Activated T-helper 17 cell treated with anti-CD3 and anti-CD28 coated beads, Interleukin-2, amount 50 U/mL, for 72 hours (primary cell): Measurements from ENCODE around the gene CCDC3. TPM values are rescaled to one million over a fixed set of nuclear protein-coding genes. Genes with fewer than 3 reads are reported as not detected.
A peak's percentile ranks its signal among the peaks of the same experiment; 100 is the strongest.

Experiments
- ATAC-seq: fragments of 150-1000 bp; cut with Tn5 transposase; replicated peaks from 2 replicates; pipeline ENCODE4 v1.10.0; 2021; ENCODE audit warnings: mild to moderate bottlenecking, moderate library complexity
- H3K27ac Mint-ChIP-seq: one replicate; pipeline ENCODE4 v1.8.0; 2022; ENCODE audit warnings: mixed read lengths
- H3K27me3 Mint-ChIP-seq: one replicate; pipeline ENCODE4 v1.8.0; 2022; ENCODE audit warnings: mixed read lengths
- H3K36me3 Mint-ChIP-seq: one replicate; pipeline ENCODE4 v1.8.0; 2022; ENCODE audit warnings: low read depth, mild to moderate bottlenecking, mixed read lengths
- H3K4me1 Mint-ChIP-seq: one replicate; pipeline ENCODE4 v1.8.0; 2022; ENCODE audit warnings: mixed read lengths
- H3K4me3 Mint-ChIP-seq: one replicate; pipeline ENCODE4 v1.8.0; 2022; ENCODE audit warnings: mild to moderate bottlenecking, mixed read lengths
- H3K9me3 Mint-ChIP-seq: one replicate; pipeline ENCODE4 v1.8.0; 2022; ENCODE audit warnings: mixed read lengths
- total RNA-seq, 2 donors: library from RNA; stranded (reverse); gene quantifications; one replicate each; pipeline ENCODE4 v1.2.3, GENCODE V29; 2022

The CCDC3 gene
- total RNA-seq, 2 donors from 2014 or later = 0.26 to 2.5 TPM

GRCh38 chr10:12980713-12981306 is 20.7 kb downstream of the CCDC3 start:
- Mint-ChIP-seq H3K4me3 (no peak overlapping the region), H3K36me3 (no peaks in the 10 kb centered on the region), H3K4me1 (no peaks in the 10 kb centered on the region), H3K9me3 (no peaks in the 10 kb centered on the region), H3K27me3 (peaks cover 30% of the 10 kb centered on the region), H3K27ac (no peak overlapping the region)
- no peak for ATAC-seq

GRCh38 chr10:12980102-12980661 is 21.3 kb downstream of the CCDC3 start:
- Mint-ChIP-seq H3K4me1 (no peaks in the 10 kb centered on the region), H3K36me3 (no peaks in the 10 kb centered on the region), H3K9me3 (no peaks in the 10 kb centered on the region), H3K27me3 (peaks cover 32% of the 10 kb centered on the region), H3K4me3 (no peak overlapping the region), H3K27ac (no peak overlapping the region)
- no peak for ATAC-seq

DNA sequence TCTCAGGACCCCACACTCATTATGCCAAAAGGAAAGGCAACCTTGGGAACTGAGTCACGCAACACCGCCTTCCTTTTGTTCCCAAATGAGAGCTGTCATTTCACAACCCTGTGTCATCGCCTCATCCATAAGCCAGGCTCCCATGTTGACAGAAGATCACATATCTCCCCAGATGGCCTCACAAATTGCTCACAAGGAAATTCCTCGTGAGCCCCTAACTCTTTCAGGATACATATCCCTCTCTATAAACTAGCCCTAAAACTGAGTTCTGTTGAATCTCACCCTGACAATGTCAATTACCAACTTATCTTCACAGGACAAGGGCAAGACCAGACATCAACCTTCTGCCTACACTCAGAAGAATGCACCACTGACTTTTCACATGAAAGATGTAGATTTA is 22.6 kb downstream of the CCDC3 start:
- Mint-ChIP-seq H3K4me3 (no peak overlapping the region), H3K9me3 (no peaks in the 10 kb centered on the region), H3K27ac (no peak overlapping the region), H3K4me1 (no peaks in the 10 kb centered on the region), H3K36me3 (no peaks in the 10 kb centered on the region), H3K27me3 (peaks cover 34% of the 10 kb centered on the region)
- no peak for ATAC-seq

DNA sequence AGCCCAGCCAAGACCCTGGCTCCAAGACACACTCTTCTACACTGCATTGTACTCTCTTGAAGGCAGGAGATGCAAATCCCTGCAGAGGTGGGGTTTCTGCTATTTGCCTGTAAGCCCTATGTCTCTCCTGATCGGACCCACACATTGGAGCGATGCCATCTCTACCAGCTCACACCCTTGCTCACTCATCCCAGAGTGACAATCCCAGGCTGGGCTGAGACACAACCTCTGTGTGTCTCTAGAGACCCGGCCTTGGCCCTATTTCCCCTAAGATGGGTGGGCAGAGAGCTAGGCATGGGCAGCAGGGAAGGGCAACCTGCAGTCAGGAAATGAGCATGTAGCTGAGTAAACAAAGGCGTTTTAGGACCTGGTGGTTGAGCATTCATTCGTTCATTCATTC is 25.6 kb downstream of the CCDC3 start:
- no peak overlapping the region for H3K4me3 Mint-ChIP-seq
- no peaks in the 10 kb centered on the region for H3K4me1 Mint-ChIP-seq
- H3K9me3 Mint-ChIP-seq = no peaks in the 10 kb centered on the region
- peaks cover 40% of the 10 kb centered on the region for H3K27me3 Mint-ChIP-seq
- H3K27ac Mint-ChIP-seq = no peak overlapping the region
- ATAC-seq = no peak
- no peaks in the 10 kb centered on the region for H3K36me3 Mint-ChIP-seq

GRCh38 chr10:12975266-12975665 is 26.2 kb downstream of the CCDC3 start:
- ATAC-seq = no peak
- H3K9me3 Mint-ChIP-seq = no peaks in the 10 kb centered on the region
- H3K36me3 Mint-ChIP-seq = no peaks in the 10 kb centered on the region
- peaks cover 35% of the 10 kb centered on the region for H3K27me3 Mint-ChIP-seq
- no peaks in the 10 kb centered on the region for H3K4me1 Mint-ChIP-seq
- H3K27ac Mint-ChIP-seq = no peak overlapping the region
- no peak overlapping the region for H3K4me3 Mint-ChIP-seq

GRCh38 chr10:12974491-12975199 is 26.9 kb downstream of the CCDC3 start:
- H3K27ac Mint-ChIP-seq = no peak overlapping the region
- H3K9me3 Mint-ChIP-seq = no peaks in the 10 kb centered on the region
- no peaks in the 10 kb centered on the region for H3K36me3 Mint-ChIP-seq
- H3K27me3 Mint-ChIP-seq = peaks cover 36% of the 10 kb centered on the region
- no peaks in the 10 kb centered on the region for H3K4me1 Mint-ChIP-seq
- ATAC-seq = no peak
- H3K4me3 Mint-ChIP-seq = no peak overlapping the region

DNA sequence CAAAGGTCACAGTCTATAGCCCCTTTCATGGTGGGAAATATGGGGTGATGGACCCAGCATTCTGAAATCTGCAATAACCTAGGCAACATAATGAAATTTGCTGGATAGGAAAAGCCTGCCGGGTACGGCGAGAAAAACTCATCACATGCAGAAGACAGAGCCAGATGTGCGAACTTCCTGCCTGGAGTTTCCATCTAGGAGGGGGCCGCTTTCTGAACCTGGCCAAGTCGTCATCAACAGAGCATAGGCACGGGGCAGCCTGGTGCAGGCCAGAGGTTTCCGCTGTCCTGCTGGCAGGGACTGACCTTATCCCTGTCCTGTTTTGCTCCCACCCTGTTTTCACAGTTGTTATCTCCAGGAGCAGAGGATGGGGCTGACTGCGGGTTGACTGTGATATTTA is 27.4 kb downstream of the CCDC3 start:
- Mint-ChIP-seq H3K9me3 (no peaks in the 10 kb centered on the region), H3K27me3 (peaks cover 34% of the 10 kb centered on the region), H3K4me1 (no peaks in the 10 kb centered on the region), H3K4me3 (no peak overlapping the region), H3K27ac (no peak overlapping the region), H3K36me3 (no peaks in the 10 kb centered on the region)
- no peak for ATAC-seq

GRCh38 chr10:12973149-12973718 is 28.3 kb downstream of the CCDC3 start:
- no peaks in the 10 kb centered on the region for H3K4me1 Mint-ChIP-seq
- no peaks in the 10 kb centered on the region for H3K9me3 Mint-ChIP-seq
- no peaks in the 10 kb centered on the region for H3K36me3 Mint-ChIP-seq
- H3K27me3 Mint-ChIP-seq = peaks cover 34% of the 10 kb centered on the region
- H3K4me3 Mint-ChIP-seq = no peak overlapping the region
- no peak overlapping the region for H3K27ac Mint-ChIP-seq
- no peak for ATAC-seq

DNA sequence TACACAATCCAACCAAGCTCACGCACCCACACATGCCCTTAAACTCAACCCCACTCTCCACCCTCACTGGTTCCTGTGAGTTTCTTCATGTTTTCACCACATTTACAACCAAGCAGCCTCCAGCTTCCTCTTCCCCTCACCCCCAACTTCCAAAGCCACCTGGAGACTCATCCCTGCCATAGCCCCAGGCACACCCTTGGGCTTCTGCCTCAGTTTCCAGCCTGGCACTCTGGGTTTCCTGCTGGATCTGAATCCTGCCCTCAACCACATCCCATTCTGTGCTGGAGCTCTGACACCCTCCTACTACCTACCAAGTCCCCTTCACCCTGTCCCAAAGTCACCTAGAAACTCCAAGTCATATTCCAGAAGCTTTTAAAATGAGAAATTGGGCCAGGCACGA is 29.4 kb downstream of the CCDC3 start:
- H3K4me1 Mint-ChIP-seq = no peaks in the 10 kb centered on the region
- H3K27me3 Mint-ChIP-seq = peaks cover 35% of the 10 kb centered on the region
- no peak overlapping the region for H3K27ac Mint-ChIP-seq
- no peak for ATAC-seq
- H3K9me3 Mint-ChIP-seq = peaks cover 5% of the 10 kb centered on the region
- H3K4me3 Mint-ChIP-seq = no peak overlapping the region
- H3K36me3 Mint-ChIP-seq = no peaks in the 10 kb centered on the region

GRCh38 chr10:12971001-12971788 is 30.3 kb downstream of the CCDC3 start:
- H3K4me1 Mint-ChIP-seq = no peaks in the 10 kb centered on the region
- H3K27ac Mint-ChIP-seq = no peak overlapping the region
- H3K4me3 Mint-ChIP-seq = no peak overlapping the region
- H3K36me3 Mint-ChIP-seq = no peaks in the 10 kb centered on the region
- H3K9me3 Mint-ChIP-seq = peaks cover 10% of the 10 kb centered on the region
- peaks cover 34% of the 10 kb centered on the region for H3K27me3 Mint-ChIP-seq
- no peak for ATAC-seq

DNA sequence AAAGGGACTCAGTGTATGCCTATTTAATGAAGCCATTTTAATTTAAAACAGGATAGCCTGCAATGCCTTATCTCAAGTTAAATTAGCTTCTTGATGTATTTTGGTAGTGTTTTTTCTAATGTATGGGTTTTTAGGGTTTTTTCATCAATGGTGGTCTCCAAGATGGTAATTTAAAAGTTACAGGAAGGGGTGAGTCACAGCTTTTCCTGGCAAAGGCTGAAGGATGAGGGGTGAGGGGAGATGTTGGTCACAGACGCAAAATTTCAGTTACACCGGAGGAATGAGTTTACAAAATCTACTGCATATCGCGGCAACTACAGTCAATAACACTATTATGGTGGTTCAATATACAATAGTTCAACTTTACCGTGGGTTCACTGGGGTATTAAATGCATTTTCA is 31.6 kb downstream of the CCDC3 start:
- H3K9me3 Mint-ChIP-seq = peaks cover 10% of the 10 kb centered on the region
- ATAC-seq = no peak
- H3K4me1 Mint-ChIP-seq = no peaks in the 10 kb centered on the region
- H3K27me3 Mint-ChIP-seq = peaks cover 31% of the 10 kb centered on the region
- no peak overlapping the region for H3K27ac Mint-ChIP-seq
- no peaks in the 10 kb centered on the region for H3K36me3 Mint-ChIP-seq
- no peak overlapping the region for H3K4me3 Mint-ChIP-seq

DNA sequence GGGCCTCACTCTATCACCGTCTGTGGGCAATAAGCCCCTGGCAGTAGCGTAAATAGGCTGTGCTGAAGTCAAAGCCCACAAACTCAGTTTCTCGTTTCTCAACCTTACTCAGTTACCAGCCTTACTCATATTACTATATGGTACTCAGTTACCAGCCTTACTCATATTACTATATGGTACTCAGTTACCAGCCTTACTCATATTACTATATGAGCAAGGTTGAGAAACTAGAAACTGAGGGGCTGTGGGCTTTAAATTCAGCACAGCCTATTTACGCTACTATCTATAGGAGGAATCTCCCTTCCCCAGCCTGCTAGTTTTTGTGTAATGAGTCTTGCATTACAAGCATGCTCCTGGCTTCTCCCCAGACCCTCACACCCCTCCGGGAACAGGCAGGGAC is 35.4 kb downstream of the CCDC3 start:
- Mint-ChIP-seq H3K27ac (peak overlapping the region; percentile 30), H3K9me3 (peaks cover 10% of the 10 kb centered on the region), H3K4me1 (no peaks in the 10 kb centered on the region), H3K27me3 (peaks cover 37% of the 10 kb centered on the region), H3K4me3 (no peak overlapping the region), H3K36me3 (no peaks in the 10 kb centered on the region)
- ATAC-seq = peak; percentile 99

DNA sequence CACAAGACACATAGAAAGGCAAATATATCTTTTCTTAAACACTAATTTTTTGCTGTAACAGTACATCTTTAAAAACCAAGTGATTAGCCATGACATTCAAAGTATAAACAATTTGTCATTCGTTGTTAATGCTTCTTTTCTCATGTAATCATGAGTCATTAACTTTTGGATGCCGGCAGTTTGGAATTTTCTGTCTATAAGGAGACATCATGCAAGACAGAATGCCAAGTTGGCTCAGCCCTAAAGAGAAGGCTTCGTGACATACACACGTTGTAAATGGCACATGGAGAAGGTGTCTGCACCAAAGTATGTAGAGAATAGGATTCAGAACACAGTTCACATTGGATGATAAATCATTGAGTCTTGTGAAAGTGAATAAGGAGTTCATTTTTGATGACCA is 35.9 kb downstream of the CCDC3 start:
- Mint-ChIP-seq H3K4me3 (no peak overlapping the region), H3K27me3 (peaks cover 41% of the 10 kb centered on the region), H3K36me3 (no peaks in the 10 kb centered on the region), H3K4me1 (no peaks in the 10 kb centered on the region), H3K9me3 (peaks cover 10% of the 10 kb centered on the region), H3K27ac (no peak overlapping the region)
- no peak for ATAC-seq

DNA sequence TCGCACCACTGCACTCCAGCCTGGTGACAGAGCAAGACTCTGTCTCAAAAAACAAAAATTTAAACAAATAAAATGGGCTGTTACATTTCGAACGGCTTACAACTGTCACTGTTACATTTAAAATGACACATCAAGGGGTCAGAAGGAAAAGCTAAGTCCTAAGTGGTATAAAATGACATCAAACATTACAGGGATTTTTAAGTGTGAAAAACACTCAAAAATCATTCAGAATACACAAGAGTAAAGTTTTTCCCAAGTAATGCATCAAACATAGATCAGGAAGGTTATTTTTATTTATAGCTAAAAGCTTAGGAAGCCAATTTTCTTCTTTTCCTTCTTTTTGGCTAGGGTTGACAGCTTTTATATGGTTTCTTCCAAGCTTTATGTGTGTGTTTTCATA is 39.0 kb downstream of the CCDC3 start:
- Mint-ChIP-seq H3K4me3 (no peak overlapping the region), H3K27ac (no peak overlapping the region), H3K4me1 (no peaks in the 10 kb centered on the region), H3K27me3 (peaks cover 39% of the 10 kb centered on the region), H3K9me3 (peaks cover 9% of the 10 kb centered on the region), H3K36me3 (no peaks in the 10 kb centered on the region)
- no peak for ATAC-seq
